GM23338 (cell line): ENCODE measurements around the gene RPS6KA5. TPM values are rescaled to one million over a fixed set of nuclear protein-coding genes. Genes with fewer than 3 reads are reported as not detected.

ENCODE experiments used
- ATAC-seq: fragments of 200-7000 bp; cut with Tn5 transposase; 3 replicates; pipeline ENCODE4 v1.9.1; 2020
- DNase-seq: peaks from one replicate; pipeline ENCODE4 v3.0.0-alpha.2; 2015; ENCODE audit warnings: low spot score
- H2AFZ ChIP-seq: fragments of 200-600 bp; sonication (generic); 2 replicates; pipeline ENCODE4 v1.8.0; 2016; ENCODE audit warnings: antibody characterized with exemption, mild to moderate bottlenecking, moderate library complexity
- H3F3A ChIP-seq: fragments of 200-600 bp; sonication (generic); replicated peaks from 2 replicates; pipeline ENCODE4 v1.8.0; 2017; ENCODE audit warnings: antibody characterized with exemption, mixed run types, low read depth
- H3K27ac ChIP-seq: fragments of 200-600 bp; sonication (generic); 2 replicates; pipeline ENCODE4 v1.6.1; 2016; ENCODE audit warnings: low read depth
- H3K27me3 ChIP-seq: fragments of 200-600 bp; sonication (generic); 2 replicates; pipeline ENCODE4 v1.8.0; 2016; ENCODE audit warnings: mild to moderate bottlenecking, mixed run types, moderate library complexity; ENCODE audit not compliant: insufficient read depth
- H3K36me3 ChIP-seq: fragments of 200-600 bp; sonication (generic); 2 replicates; pipeline ENCODE4 v1.8.0; 2016; ENCODE audit warnings: mild to moderate bottlenecking; ENCODE audit not compliant: insufficient read depth
- H3K4me1 ChIP-seq: fragments of 200-600 bp; sonication (generic); 2 replicates; pipeline ENCODE4 v1.8.0; 2016; ENCODE audit warnings: mild to moderate bottlenecking, moderate library complexity; ENCODE audit not compliant: insufficient read depth
- H3K4me2 ChIP-seq: fragments of 200-600 bp; sonication (generic); 2 replicates; pipeline ENCODE4 v1.7.1; 2017; ENCODE audit warnings: mixed run types
- H3K4me3 ChIP-seq: fragments of 200-600 bp; sonication (generic); 2 replicates; pipeline ENCODE4 v1.6.1; 2016; ENCODE audit warnings: mixed run types
- H3K79me2 ChIP-seq: fragments of 200-600 bp; sonication (generic); replicated peaks from 2 replicates; pipeline ENCODE4 v1.8.0; 2017; ENCODE audit warnings: mild to moderate bottlenecking; ENCODE audit not compliant: insufficient read depth
- H3K9me2 ChIP-seq: fragments of 200-600 bp; sonication (generic); 2 replicates; pipeline ENCODE4 v1.8.0; 2017; ENCODE audit not compliant: insufficient read depth
- H4K20me1 ChIP-seq: fragments of 200-600 bp; sonication (generic); replicated peaks from 2 replicates; pipeline ENCODE4 v1.8.0; 2017; ENCODE audit warnings: mild to moderate bottlenecking; ENCODE audit not compliant: insufficient read depth
- H3K27ac Mint-ChIP-seq: 2 replicates; pipeline ENCODE4 v1.8.0; 2020; ENCODE audit warnings: inconsistent platforms, mild to moderate bottlenecking, moderate library complexity, mixed read lengths
- H3K27me3 Mint-ChIP-seq: 3 replicates; pipeline ENCODE4 v1.8.0; 2022; ENCODE audit warnings: low read depth, mild to moderate bottlenecking, moderate library complexity, mixed read lengths, inconsistent platforms; ENCODE audit not compliant: insufficient read depth, poor library complexity
- H3K36me3 Mint-ChIP-seq: 3 replicates; pipeline ENCODE4 v1.8.0; 2021; ENCODE audit warnings: low read depth, mild to moderate bottlenecking, inconsistent platforms, moderate library complexity, mixed read lengths
- H3K4me1 Mint-ChIP-seq: 3 replicates; pipeline ENCODE4 v1.8.0; 2020; ENCODE audit warnings: mild to moderate bottlenecking, inconsistent platforms, mixed read lengths
- H3K4me3 Mint-ChIP-seq: 3 replicates; pipeline ENCODE4 v1.8.0; 2021; ENCODE audit warnings: moderate library complexity, mild to moderate bottlenecking, inconsistent platforms, mixed read lengths
- H3K9me3 Mint-ChIP-seq: 3 replicates; pipeline ENCODE4 v1.8.0; 2020; ENCODE audit warnings: moderate library complexity, mild to moderate bottlenecking, inconsistent platforms, mixed read lengths
- CREB1 ChIP-seq: fragments of 250-450 bp; sonication (Bioruptor Pico); IDR thresholded peaks from 2 replicates; pipeline ENCODE4 v1.5.0; 2020; ENCODE audit warnings: low read depth, mild to moderate bottlenecking, moderate library complexity
- CTCF ChIP-seq, 2 experiments: fragments of 200-600 bp in 1 of 2; sonication (generic) in 1 of 2; conservative IDR thresholded peaks; 2 replicates each; pipeline versions ENCODE4 v1.5.1 to v1.6.1; 2016 to 2017; ENCODE audit warnings: antibody characterized with exemption in 2 of 2, low read depth in 2 of 2, mild to moderate bottlenecking in 2 of 2, moderate library complexity in 1 of 2
- ETS1 ChIP-seq: IDR thresholded peaks from 2 replicates; pipeline ENCODE4 v1.6.1; 2016; ENCODE audit warnings: antibody characterized with exemption
- EZH2 ChIP-seq: fragments of 200-600 bp; sonication (generic); IDR thresholded peaks from one replicate; pipeline ENCODE4 v1.8.0; 2017; ENCODE audit warnings: antibody characterized with exemption, mild to moderate bottlenecking, low read depth; ENCODE audit not compliant: unreplicated experiment
- EZH2phosphoT487 ChIP-seq: fragments of 200-600 bp; sonication (generic); IDR thresholded peaks from one replicate; pipeline ENCODE4 v1.8.1; 2018; ENCODE audit warnings: antibody characterized with exemption; ENCODE audit not compliant: unreplicated experiment
- JUNB ChIP-seq: IDR thresholded peaks from one replicate; pipeline ENCODE4 v1.6.1; 2016; ENCODE audit warnings: antibody characterized with exemption; ENCODE audit not compliant: unreplicated experiment
- POLR2AphosphoS5 ChIP-seq: IDR thresholded peaks from 2 replicates; pipeline ENCODE4 v1.6.1; 2016; ENCODE audit warnings: antibody characterized with exemption, low read depth
- REST ChIP-seq: IDR thresholded peaks from one replicate; pipeline ENCODE4 v1.6.1; 2018; ENCODE audit warnings: antibody characterized with exemption; ENCODE audit not compliant: unreplicated experiment
- STAT1 ChIP-seq: IDR thresholded peaks from one replicate; pipeline ENCODE4 v1.6.1; 2016; ENCODE audit warnings: antibody characterized with exemption; ENCODE audit not compliant: unreplicated experiment
- ZNF331 ChIP-seq: fragments of 250-450 bp; sonication (Bioruptor Pico); IDR thresholded peaks from 2 replicates; pipeline ENCODE4 v1.5.0; 2020; ENCODE audit warnings: low read depth, mild to moderate bottlenecking, moderate library complexity
- ZNF462 ChIP-seq: fragments of 250-450 bp; sonication (Bioruptor Pico); IDR thresholded peaks from 2 replicates; pipeline ENCODE4 v1.5.0; 2020; ENCODE audit warnings: mild to moderate bottlenecking, moderate library complexity
- polyA plus RNA-seq: library from polyadenylated mRNA; unstranded; fragments of >200 nt; fragmentation: Nextera tagmentation; extraction: Ambion mirVana; gene quantifications from 2 replicates; pipeline ENCODE4 v1.2.1, GENCODE V29; 2016
- total RNA-seq: library from RNA; depleted of rRNA; stranded (reverse); fragments of >200 nt; shearing (Covaris generic); gene quantifications from 2 replicates; pipeline ENCODE4 v1.2.3, GENCODE V29; 2014

RPS6KA5 gene
- total and polyA plus RNA-seq, 2 experiments from 2014 or later: 2.1 to 2.4 TPM

- no peak for TF ChIP-seq ZNF462 (CRISPR knock-in tag)
- TF ChIP-seq EZH2phosphoT487: no peak
- no peak for TF ChIP-seq CREB1 (CRISPR knock-in tag)
Observed at GRCh38 chr14:90805662-90806540, 254.5 kb downstream of the RPS6KA5 start (continued).

GRCh38 chr14:90805084-90805391 is 255.4 kb downstream of the RPS6KA5 start:
- Histone ChIP-seq H3K4me2 (no peak overlapping the region), H2AFZ (no peak overlapping the region), H3F3A (no peaks in the 10 kb centered on the region), H3K9me2 (no peaks in the 10 kb centered on the region), H3K27ac (no peak overlapping the region), H3K4me1 (no peaks in the 10 kb centered on the region), H3K4me3 (no peak overlapping the region), H3K27me3 (no peaks in the 10 kb centered on the region), H3K79me2 (no peaks in the 10 kb centered on the region), H4K20me1 (no peaks in the 10 kb centered on the region), H3K36me3 (no peaks in the 10 kb centered on the region)
- Mint-ChIP-seq H3K36me3 (no peaks in the 10 kb centered on the region), H3K27ac (no peak overlapping the region), H3K4me1 (peaks cover 16% of the 10 kb centered on the region), H3K9me3 (no peaks in the 10 kb centered on the region), H3K4me3 (no peak overlapping the region), H3K27me3 (peaks cover 9% of the 10 kb centered on the region)
- ATAC-seq: no peak
- no peak for DNase-seq
- TF ChIP-seq EZH2phosphoT487 (no peak), ETS1 (no peak), CTCF (conservative IDR thresholded peaks at IDR 0.05; ENCODE audit: low read depth in 2 of 2) (no peak), STAT1 (no peak), JUNB (no peak), CREB1 (CRISPR knock-in tag) (no peak), ZNF331 (CRISPR knock-in tag) (no peak), REST (no peak), EZH2 (no peak), POLR2AphosphoS5 (no peak)
